Astrocyte (in vitro differentiated cells and primary cell): Measurements from ENCODE around the gene RHOG.

Experiments
- EZH2 ChIP-seq: IDR thresholded peaks from 2 replicates; pipeline ENCODE4 v1.6.1; 2012; ENCODE audit warnings: mild to moderate bottlenecking, low read length, inconsistent platforms; ENCODE audit not compliant: insufficient read depth
- TF ChIP-seq, protein P1 (sequence below): IDR thresholded peaks from 2 replicates; pipeline ENCODE4 v1.5.1; 2011; ENCODE audit warnings: low read depth, mild to moderate bottlenecking, inconsistent platforms, low read length, moderate library complexity; ENCODE audit not compliant: insufficient read depth

DNA sequence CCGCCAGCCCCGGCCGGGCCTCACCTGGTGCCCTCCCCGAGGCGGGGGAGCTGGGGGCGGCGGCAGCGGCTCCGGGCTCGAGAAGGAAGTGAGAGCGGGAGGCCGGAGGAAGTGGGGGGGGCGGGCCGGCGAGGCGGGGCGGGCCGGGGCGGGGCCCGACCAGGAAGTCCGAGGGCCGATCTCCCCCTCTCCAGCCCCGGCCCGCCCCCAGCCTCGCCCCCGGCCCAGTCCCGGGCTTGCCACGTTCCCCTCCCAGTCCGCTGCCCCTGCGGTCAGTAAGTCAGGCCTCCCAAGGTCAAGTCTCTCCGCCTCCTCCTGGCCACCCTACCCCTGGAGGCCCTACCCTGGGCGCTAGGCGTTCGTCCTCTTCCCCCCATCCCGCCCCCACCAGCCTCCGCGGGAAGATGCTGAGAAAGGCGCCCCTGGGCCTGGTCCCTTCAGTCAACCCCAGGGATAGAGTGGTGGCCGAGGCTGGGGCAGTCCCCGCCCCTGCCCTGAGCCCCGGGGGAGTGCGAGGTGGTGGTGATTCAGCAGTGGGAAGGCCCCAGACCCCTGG lies at the start of gene RHOG:
- TF ChIP-seq, protein P1, sequence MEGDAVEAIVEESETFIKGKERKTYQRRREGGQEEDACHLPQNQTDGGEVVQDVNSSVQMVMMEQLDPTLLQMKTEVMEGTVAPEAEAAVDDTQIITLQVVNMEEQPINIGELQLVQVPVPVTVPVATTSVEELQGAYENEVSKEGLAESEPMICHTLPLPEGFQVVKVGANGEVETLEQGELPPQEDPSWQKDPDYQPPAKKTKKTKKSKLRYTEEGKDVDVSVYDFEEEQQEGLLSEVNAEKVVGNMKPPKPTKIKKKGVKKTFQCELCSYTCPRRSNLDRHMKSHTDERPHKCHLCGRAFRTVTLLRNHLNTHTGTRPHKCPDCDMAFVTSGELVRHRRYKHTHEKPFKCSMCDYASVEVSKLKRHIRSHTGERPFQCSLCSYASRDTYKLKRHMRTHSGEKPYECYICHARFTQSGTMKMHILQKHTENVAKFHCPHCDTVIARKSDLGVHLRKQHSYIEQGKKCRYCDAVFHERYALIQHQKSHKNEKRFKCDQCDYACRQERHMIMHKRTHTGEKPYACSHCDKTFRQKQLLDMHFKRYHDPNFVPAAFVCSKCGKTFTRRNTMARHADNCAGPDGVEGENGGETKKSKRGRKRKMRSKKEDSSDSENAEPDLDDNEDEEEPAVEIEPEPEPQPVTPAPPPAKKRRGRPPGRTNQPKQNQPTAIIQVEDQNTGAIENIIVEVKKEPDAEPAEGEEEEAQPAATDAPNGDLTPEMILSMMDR = no peak
- TF ChIP-seq EZH2 = no peak
